HG03460 (cell line): ENCODE data around the gene THSD8.

Experiments
- ATAC-seq: cut with Tn5 transposase; IDR thresholded peaks from one replicate; pipeline ENCODE4 v1.9.1; 2021; ENCODE audit not compliant: unreplicated experiment

Gene THSD8

DNA sequence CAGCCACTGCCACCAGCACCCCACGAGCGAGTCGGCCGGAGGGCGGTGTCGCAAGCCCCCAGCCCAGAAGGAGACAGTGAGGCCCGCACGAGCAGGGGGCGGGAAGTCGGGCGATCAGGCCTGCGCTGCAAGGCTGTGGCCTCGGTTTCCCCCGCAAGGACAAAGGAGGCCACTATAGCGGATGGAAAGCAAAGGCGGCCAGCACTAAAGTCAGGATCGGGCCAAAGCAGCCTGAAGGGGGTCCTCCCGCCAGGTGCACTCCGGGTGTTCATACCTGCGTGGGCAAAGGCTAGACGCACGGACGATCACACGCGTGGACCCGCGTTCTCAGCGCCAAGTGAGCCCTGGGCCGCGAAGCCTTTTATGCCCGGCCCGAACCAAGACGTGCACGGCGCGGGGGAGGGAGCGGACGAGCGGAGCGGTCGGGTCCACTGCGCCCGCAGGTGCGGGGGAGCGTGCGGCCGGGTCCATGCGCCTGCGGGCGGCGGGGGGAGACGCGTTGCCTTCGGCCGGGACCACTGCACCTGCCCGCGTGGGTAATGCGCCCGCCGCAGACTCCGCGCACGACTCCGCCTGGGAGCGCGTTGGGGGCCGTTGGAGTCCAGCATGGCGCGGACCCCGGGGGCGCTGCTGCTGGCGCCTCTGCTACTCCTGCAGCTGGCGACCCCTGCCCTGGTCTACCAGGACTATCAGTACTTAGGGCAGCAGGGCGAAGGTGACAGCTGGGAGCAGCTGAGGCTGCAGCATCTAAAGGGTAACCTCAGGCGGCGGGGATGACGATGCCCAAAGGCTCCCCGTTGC lies at the start of gene THSD8, which contains the start of gene PRDX2:
Gene THSD8 (plus strand): TSS at position 604 of the 801 bp plus-strand sequence. CDS start 3 bp downstream, at position 607.
Gene PRDX2 (minus strand): TSS at position 335 of the 801 bp plus-strand sequence. CDS start 539 bp downstream, outside the sequence.
- no peak for ATAC-seq

DNA sequence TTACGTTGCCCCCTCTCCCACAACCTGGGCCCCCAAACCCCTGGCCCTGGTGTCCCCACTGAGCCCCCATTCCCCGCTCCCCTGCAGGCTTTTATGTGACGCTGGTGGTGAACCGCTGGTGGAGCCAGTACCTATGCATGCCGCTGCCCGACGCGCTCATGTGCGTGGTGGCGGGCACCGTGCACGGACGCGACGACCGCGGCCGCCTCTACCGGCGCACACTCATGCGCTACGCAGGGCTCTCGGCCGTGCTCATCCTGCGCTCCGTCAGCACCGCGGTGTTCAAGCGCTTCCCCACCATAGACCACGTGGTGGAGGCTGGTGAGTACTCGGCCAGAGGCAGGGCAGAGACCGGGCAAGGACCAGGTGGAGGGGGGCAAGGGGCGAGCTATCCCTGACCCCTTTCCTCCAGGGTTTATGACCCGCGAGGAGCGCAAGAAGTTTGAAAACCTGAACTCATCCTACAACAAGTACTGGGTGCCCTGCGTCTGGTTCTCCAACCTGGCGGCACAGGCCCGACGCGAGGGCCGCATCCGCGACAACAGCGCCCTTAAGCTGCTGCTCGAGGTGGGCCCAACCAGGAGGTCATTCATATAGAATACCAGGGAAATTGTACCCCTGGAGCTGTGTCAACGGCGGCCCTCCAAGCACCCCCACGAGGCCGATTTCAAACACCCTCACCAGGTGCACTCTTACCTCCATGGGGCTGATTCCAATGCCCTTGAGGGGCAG lies 47.2 kb upstream of the THSD8 start:
- no peak for ATAC-seq

DNA sequence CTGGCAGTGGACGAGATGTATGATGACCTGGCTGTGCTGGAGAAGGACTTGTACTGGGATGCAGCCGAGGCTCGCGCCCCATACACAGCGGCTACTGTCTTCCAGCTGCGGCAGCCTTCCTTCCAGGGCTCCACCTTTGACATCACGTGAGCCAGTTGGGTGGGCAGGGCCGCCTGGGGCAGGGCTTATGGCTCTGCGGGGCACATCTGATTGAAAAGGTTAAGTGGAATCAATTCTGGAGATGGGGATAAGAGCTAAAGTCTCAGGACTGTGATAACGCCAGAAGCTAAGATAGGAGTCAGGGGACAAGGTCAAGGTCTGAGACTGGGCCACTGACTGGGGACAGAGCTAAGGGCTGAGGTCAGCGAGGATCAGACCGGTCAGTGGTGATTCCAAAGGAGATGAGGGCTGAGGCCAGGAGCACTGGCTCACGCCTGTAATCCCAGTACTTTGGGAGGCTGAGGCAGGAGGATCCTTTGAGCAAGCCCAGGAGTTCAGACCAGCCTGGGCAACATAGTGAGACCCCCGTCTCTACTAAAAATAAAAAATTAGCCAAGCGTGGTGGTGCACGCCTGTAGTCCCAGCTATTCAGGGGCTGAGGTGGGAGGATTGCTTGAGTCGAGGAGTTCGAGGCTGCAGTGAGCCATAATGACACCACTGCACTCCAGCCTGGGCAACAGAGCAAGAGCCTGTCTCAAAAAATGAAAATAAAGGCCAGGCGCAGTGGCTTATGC lies 45.6 kb upstream of the THSD8 start:
- no peak for ATAC-seq

DNA sequence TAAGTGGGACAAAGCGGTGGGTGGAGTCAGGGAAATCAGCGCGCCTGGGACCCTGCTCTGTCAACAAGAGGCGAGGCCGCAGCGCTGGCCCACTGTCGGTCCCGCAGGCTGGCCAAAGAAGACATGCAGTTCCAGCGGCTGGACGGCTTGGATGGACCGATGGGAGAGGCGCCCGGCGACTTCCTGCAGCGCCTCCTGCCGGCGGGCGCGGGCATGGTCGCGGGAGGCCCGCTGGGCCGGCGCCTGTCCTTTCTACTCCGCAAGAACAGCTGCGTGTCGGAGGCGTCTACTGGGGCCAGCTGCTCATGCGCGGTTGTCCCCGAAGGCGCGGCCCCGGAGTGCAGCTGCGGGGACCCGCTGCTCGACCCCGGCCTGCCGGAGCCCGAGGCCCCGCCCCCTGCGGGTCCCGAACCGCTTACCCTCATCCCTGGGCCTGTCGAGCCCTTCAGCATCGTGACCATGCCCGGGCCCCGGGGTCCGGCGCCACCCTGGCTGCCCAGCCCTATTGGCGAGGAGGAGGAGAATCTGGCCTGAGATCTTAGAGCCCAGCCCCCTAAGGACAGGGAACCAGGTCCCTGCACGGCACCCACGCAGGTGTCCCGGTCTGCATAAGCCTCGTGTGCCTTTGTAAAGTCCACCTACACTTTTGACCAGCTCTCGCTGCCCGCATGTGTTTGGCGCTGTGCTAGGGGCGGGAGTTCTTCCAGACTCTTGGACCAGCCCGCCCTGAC lies 44.2 kb upstream of the THSD8 start:
- no peak for ATAC-seq

DNA sequence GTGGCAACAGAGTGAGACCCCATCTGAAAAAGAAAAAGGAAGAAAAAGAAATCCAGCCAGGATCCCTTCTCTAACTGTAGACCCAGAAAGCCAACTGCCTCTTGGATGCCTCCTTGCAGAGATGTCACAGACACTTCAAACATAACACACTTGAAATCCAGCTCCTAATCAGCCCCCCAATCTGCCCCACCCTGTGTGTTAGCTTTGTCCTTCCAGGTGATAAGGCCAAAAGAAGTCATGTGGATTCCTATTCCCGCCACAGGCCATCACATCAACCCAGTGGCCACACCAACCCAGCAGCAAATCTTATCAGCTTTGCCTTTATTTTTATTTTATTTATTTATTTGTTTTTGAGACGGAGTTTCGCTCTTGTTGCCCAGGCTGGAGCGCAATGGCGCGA lies 42.2 kb upstream of the THSD8 start:
- no peak for ATAC-seq

DNA sequence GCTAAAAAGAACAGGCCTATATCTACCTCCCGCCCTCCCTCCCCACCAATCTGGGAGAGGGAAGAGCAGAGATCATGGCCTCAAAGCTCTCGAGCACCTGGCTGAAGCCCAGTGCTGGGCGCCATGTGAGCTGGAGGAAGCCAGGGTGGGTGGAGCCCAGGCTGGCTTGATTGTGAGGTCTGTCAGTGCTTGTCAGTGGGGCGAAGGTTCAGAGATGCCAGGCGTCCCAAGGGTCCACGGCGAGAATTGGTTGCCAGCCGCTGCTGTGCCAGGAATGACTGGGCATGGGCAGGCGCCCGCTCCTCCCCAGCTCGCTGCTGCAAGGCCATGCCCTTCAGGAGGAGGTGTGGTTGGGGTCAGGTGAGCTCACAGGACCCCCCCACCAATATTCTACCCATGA lies 38.8 kb upstream of the THSD8 start:
- ATAC-seq = no peak

DNA sequence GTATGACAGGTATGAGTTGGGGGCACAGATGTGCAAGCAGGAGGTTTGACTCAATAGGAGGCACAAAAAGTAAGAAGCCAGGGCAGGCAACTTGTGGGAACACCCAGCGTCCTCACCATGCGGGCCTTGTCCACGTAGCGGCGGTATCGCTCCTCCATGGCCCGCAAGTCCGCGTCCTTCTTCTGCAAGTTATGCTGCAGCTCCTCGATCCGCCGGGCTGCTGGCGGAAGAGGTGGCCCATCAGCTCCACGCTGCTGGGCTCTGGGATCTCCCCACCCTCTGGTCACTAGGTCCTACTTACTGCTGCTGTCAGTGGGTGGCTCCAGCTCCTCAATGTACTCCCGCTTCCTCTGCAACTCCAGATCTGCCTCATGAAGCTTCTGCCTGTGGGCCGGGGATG lies 37.2 kb upstream of the THSD8 start:
- no peak for ATAC-seq

DNA sequence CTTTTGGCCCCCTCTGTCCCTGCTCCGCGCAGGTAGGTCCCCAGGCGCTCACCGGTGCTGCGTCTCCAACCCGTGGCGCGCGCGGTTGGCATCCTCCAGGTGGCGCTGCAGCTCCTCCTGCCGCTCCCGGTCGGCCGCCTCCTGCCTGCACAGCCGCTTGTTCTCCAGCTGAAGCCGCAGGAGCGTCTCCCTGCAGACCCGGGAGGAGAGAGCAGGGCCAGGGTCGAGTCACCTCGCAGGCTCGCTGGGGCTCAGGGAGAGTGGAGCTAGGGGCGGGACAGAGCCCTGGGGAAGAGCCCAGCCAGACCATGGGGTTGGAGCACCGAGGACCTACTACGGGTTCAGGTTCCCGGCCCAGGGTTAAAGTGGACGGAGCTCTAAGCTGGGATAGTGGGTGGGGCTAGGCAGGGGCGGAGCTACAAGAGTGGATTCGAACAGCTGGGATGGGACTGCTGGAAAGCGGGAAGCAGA lies 35.8 kb upstream of the THSD8 start:
- ATAC-seq = no peak

DNA sequence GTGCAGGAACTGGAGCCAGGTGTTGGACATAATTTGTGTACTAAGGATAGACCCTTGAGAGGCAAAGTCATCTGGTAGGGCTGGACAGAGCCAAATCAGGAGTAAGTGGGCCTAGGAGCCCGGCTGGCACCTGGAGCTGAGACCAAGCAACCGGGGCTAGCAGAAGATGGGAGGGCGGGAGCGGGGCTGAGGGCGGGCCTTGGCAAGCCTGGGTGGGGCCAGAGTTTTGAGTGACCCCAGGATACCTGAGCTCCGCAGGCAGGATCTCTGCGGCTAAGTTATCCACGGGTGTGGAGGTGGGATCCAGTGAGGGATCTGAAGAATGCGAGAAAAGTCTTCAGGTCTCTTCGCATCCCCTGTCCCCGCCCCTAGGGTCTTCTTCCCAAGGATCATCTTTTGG lies 34.7 kb upstream of the THSD8 start:
- no peak for ATAC-seq

DNA sequence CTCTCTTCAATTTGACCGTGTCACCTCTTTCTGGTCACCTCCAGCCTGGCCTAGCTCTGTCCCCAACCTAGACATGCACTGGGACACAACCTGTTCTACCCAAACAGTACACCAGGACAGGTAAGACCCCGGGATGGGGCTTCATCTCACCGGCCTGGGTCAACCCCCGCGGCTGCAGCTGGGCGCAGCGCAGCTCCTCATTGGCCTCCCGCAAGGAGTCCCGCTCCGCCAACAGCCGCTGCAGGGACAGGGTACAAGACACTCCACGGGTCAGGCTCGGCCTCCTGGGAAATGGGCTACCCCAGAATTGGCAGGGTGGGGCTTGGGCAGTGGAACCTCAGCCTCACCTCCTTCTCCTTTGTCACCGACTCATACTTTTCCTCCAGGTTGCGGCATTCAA lies 34.2 kb upstream of the THSD8 start:
- ATAC-seq = no peak

DNA sequence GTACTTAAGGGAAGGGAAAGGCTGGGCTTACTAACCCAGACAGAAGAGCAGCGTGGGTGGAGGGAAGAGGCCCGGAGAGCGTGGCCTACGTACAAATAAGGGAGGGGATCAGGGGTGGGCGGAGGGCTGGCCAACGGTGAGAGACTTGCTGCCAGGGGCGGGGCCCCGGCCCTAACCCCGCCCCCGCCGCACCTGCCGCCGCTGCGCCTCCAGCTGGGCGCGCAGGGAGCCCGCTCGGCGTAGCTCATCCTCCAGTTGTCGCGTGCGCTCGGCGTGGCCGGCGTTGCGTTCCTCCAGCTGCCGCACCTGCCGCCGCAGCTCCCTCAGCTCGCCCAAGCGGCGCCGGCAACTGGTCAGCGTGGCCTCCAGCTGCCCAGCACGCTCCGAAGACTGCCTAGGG lies 32.2 kb upstream of the THSD8 start:
- ATAC-seq = no peak

DNA sequence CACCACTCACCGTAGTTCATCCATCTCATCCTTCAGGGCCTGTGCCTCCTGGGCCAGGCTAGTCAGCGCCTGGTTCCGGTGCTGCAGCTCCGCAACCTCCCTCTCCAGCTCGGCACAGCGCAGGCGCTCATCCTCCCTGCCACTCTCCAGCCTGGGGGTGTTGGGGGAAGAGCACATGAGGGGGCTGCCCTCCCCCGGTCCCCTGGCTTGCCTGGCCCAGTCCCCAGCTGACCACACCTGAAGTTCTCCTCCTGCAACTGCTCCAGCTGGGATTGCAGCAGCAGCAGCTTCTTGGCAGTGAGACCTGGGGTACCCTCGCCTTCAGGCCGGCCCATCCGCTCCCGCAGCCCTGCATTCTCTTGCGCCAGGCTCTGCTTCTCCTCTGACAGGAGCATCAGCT lies 30.9 kb upstream of the THSD8 start:
- no peak for ATAC-seq

DNA sequence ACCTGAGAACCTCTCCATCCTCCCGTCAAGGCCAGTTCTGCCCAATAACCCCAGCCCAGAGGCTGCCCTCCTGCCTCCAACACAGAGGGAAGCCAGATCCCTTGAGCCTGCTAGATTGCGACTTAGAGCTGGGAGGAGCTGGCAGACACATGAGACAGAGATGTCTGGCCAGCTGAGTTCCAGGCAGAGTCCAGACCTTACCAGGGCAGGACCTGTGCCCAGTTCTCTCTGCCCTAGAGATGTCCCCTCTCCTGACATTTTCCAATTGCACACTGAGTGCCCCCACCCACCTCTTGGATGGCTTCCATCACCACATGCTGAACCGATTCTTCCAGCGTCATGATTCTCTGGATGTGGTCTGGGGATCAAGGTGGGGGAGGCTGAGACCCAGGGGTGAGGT lies 29.5 kb upstream of the THSD8 start:
- ATAC-seq = no peak

DNA sequence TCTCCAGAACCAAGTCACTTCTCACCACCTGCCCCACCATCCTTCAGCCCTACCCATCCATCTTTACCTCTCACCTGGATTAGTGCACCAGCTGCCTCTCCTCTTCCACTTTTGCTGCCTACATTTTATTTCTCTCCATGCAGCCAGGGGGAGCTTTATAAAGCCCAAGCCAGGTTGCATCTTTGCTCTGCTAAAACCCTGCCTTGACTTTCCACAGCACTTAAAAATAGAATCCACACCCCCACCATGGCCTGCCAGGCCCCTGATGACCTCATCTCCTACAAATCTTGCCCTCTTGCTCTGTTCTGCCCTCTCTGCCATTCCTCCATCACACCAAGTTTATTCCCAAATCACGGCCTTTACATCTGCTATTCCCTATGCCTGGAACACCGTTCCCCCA lies 28.3 kb upstream of the THSD8 start:
- no peak for ATAC-seq

DNA sequence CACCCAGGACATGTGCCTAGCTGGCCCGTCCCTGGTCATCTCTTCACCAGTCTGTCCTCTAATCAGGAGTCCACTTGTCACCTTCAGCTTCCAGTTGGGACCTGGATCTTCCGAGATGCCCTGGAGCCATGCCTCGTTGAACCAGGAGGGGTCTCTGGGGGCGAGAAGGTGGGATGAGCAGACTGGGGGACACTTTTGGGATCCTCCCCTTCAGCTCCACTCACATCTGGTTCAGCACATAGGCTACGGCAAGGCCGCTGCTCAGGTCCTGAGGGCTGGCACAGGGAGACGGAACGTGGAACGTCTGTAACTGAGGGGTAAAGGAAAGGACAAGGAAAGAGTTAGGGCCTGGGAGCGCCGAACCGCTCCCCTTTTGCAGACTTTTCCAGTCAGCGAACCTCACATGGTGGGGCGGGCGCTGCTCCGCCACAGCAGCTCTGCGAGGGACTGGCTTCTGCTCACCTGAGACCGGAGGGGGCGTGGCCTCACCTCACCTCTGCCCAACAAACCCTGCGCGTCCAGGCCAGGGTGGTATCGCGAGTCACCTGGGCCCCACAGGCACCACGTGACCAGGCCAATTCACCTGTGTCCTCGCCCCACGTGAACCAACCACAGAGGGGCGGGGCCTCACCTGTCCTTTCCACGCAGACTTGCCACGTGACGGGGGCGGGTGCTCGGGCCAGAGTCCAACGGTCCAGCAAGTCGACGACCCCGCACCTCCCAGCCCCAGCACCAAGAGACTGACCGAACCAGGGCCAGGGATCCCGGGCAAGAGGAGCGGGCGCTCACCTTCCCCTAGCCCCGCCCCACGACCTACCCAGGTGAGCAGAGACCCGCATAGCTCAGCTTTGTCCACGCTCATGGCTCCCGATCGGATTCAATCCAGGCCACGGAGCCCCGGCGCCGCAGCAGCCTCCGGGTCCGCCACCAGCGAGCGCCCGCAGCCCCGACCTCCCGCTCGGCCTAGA lies 27.0 kb upstream of the THSD8 start, which contains the start of gene HOOK2:
Gene HOOK2 (minus strand): TSS at position 965 of the 968 bp plus-strand sequence. CDS start 103 bp downstream, at position 862.
- ATAC-seq = no peak

DNA sequence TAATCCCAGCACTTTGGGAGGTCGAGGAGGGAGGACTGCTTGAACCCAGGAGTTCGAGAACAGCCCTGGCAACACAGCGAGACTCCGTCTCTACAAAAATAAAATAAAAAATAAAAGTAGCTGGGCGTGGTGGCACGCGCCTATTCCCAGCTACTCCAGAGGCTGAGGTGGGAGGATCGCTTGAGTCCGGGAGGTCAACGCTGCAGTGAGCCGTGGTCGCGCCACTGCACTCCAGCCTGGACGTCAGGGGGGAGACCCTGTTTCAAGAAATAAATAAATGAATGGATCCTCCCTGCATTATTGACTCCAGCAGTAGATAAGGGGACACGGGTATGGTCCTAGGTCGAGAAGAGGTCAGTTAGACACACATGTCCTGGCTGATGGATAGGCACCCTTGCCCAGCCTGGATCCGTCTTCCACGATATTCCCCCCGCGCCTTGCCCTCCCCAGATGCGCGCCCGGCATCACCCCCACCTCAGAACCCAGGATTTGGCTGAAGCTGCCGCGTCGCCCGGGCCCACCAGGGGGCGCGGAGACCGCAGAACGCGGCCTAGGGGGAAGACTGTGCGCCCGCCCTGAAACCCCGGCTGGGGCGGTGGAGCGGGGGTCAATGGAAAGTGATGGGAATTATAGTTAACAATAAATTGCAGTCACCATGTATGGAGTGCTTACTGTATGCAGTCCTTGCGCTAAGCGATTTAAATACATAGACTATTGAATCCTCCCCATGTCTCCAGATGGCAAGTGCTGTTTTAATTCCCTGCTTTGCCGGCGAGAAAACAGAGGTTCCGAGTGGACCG lies 24.5 kb upstream of the THSD8 start:
- ATAC-seq = no peak

DNA sequence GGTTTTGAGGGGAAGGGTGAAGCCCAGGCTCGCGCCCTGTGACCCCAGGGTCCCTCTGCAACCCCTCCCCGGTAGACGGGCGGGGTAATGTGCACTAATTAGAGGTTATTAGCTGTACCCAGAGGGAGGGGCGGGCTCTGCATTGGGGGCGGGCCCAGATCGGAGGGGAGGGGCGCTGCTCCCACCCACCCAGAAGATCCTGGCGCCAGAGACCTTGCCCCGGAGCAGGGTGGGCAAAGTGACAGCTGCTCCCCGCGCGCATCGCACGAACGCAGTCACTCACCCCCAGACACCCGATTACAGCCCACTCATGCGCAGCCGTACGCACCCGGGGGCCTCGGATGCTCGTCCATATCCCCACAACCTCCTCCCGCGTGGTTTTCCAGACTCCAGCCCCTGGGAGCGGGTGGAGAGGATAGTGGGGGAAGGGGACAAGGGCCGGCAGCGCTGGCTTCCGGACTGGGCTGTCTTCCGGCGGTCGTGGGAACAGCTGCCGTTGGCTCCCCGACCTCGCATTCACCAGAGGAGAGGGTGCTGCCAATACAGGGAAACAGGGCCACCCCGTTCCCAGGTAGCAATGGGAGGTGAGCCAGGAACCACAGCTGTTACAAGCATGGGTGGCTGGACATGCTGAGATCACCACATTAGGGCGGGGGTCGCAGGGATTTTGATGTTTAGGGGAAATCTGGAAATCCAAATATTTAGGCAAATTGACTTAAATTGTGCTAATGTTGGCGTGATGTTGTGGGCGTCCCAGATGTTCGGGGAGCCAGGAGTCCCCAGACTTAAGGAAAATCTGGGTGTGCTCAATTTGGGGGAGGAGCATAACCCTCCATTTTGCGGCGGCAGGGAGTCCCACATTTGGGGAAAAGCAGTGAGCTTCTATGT lies 23.6 kb upstream of the THSD8 start:
- no peak for ATAC-seq

DNA sequence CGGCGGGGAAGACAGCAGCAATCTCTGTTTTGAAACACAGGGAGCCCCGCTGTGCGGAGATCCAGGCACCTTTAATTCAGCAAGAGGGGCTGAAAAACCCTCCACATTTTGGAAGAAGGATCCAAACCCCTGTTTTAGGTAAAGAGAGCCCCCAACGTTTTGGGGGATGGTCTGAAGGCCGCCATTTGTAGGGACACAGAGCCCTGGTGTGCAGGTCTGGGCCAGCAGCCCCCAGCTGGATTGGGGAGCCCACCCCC lies 23.0 kb upstream of the THSD8 start:
- ATAC-seq = no peak
